SK-N-SH (cell line): ENCODE data around the gene PFAS.

Experiments
- CTCF ChIP-seq: fragments of 200-600 bp; sonication (generic); IDR thresholded peaks from 2 replicates; pipeline ENCODE4 v1.6.1; 2017; ENCODE audit warnings: antibody characterized with exemption, mild to moderate bottlenecking, moderate library complexity
- ELF1 ChIP-seq: IDR thresholded peaks from 2 replicates; pipeline ENCODE4 v1.4.0; 2012
- EP300 ChIP-seq, 2 experiments: IDR thresholded peaks; 2 replicates each; pipeline versions ENCODE4 v1.4.0 to v1.6.1; 2012; ENCODE audit warnings: borderline replicate concordance in 1 of 2, low read depth in 1 of 2, low read length in 1 of 2
- EZH2phosphoT487 ChIP-seq: fragments of 200-600 bp; sonication (generic); IDR thresholded peaks from 2 replicates; pipeline ENCODE4 v1.6.1; 2017; ENCODE audit warnings: low read depth, mixed run types, mild to moderate bottlenecking, antibody characterized with exemption, moderate library complexity, borderline replicate concordance
- FOSL2 ChIP-seq: IDR thresholded peaks from 2 replicates; pipeline ENCODE4 v1.4.0; 2012; ENCODE audit warnings: low read depth, mild to moderate bottlenecking, moderate library complexity, borderline replicate concordance
- GABPA ChIP-seq: IDR thresholded peaks from 2 replicates; pipeline ENCODE4 v1.4.0; 2012; ENCODE audit warnings: low read depth, mild to moderate bottlenecking
- JUND ChIP-seq: IDR thresholded peaks from 2 replicates; pipeline ENCODE4 v1.4.0; 2012
- MXI1 ChIP-seq: IDR thresholded peaks from 2 replicates; pipeline ENCODE4 v1.6.1; 2012; ENCODE audit warnings: mild to moderate bottlenecking, low read depth, low read length, improper control_type of control experiment
- NFIC ChIP-seq: IDR thresholded peaks from 2 replicates; pipeline ENCODE4 v1.4.0; 2012; ENCODE audit warnings: borderline replicate concordance
- POLR2AphosphoS5 ChIP-seq: IDR thresholded peaks from 2 replicates; pipeline ENCODE4 v1.6.1; 2012; ENCODE audit warnings: low read depth, low read length
- RXRA ChIP-seq: IDR thresholded peaks from 2 replicates; pipeline ENCODE4 v1.4.0; 2012; ENCODE audit warnings: low read depth, mild to moderate bottlenecking, borderline replicate concordance
- SIN3A ChIP-seq: IDR thresholded peaks from 2 replicates; pipeline ENCODE4 v1.6.1; 2012; ENCODE audit warnings: low read depth, mild to moderate bottlenecking, low read length, moderate library complexity, borderline replicate concordance

GRCh38 chr17:8210761-8211458 lies 38.2 kb upstream of the PFAS start:
- TF ChIP-seq SIN3A (no peak), CTCF (no peak), POLR2AphosphoS5 (no peak), FOSL2 (no peak), EZH2phosphoT487 (no peak), EP300 (IDR thresholded peaks at IDR 0.05; ENCODE audit: borderline replicate concordance in 1 of 2, low read depth in 1 of 2, low read length in 1 of 2) (no peak), JUND (no peak), RXRA (no peak), NFIC (no peak), MXI1 (no peak), ELF1 (no peak), GABPA (no peak)
